ENCODE measurements around the gene SGCG.
A peak's percentile ranks its signal among the peaks of the same experiment; 100 is the strongest.
"Not testable (repeated sequence)": the region's sequence is repeated elsewhere in the genome, so short reads cannot be mapped to it uniquely, and the experiment has no call there.

The SGCG gene

DNA sequence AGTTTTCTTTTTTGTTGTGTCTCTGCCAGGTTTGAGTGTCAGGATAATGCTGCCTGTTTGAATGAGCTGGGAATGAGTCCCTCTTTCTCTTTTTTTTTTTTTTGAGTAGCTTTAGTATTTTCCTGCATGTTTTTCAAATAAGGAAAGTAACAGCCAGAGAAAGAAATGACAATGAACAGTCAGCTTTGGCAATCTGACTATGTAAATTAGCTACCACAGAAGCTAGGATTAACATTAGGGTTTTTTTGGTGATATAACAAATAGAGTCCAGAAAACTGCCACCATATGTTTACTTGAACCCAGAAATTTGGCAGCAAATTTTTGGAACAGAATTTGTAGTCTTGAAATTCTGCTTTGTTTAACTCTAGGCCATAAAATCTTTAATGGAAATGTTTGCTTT, 50.5 kb downstream of the SGCG start:
- DNase-seq: no peak

DNA sequence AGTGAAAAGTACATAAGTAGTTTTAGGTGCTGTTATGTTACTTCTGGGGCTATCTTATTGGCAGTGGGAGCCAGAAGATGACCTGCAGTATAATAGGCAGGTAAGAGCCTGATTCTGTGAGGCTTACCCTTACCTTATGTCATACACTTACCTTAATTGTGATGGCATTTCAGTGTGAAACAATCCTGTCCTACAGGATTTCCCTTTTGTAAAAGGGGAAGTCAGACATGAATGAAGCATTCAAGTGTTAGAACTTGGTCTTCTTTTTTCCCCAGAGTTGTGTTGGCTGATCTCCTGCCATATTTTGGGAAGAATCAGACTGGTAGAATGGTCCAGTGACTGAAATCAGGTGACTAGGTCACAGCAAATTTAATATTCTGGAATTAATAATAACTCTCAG, 55.2 kb downstream of the SGCG start:
- no peak for DNase-seq

- DNase-seq: no peak
These were observed 62.3 kb downstream of the SGCG start for GRCh38 chr13:23243066-23243465.

DNA sequence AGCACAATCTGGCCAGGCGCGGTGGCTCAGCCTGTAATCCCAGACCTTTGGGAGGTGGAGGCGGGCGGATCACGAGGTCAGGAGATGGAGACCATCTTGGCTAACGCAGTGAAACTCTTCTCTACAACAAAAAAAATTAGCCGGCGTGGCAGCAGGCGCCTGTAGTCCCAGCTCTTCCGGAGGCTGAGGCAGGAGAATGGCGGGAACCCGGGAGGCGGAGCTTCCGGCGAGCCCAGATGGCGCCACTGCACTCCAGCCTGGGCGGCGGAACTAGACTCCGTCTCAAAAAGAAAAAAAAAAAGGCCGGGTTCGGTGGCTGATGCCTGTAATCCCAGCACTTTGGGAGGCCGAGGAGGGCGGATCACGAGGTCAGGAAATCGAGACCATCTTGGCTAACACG, 67.6 kb downstream of the SGCG start:
- DNase-seq: not testable (repeated sequence)

- no peak for DNase-seq
These were observed 73.7 kb downstream of the SGCG start for GRCh38 chr13:23254506-23254905.

DNA sequence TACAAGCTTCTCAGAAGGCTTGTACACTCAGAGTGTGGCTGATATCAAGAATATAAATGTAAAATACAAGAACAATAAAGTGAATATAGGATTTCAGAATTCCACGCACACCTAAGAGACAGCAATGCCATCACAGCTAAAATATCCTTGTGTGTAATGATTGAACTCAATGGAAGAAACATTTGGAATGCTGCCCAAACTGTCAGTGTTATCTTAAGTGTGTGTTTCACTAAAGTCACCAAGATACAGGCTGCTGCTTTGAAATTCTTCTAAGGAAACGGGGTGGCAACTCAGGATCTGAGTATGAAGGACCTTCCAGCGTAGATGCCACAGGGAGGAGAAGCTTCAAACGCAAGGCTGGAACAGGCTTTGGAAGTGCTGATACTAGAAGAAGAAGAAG, 86.8 kb downstream of the SGCG start:
- DNase-seq: no peak

- no peak for DNase-seq
These were observed 87.7 kb downstream of the SGCG start for GRCh38 chr13:23268441-23268840.

GRCh38 chr13:23271331-23271730, 90.6 kb downstream of the SGCG start:
- DNase-seq: no peak

- no peak for DNase-seq
These were observed 92.7 kb downstream of the SGCG start for GRCh38 chr13:23273498-23273897.

DNA sequence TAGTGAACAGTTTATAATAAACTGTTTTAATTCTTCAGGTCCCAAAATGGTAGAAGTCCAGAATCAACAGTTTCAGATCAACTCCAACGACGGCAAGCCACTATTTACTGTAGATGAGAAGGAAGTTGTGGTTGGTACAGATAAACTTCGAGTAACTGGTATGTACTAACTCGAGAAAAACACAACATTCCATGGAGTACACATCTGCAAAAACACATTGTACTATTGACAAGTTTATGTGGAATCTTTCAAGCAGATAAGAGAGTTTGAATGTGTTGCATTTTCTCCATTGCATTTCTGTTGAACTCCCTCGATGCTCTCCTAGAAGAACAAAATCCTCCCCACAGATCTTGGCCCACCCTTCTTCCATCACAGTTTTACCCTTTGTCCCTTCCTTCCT, 98.5 kb downstream of the SGCG start:
- DNase-seq: no peak

DNA sequence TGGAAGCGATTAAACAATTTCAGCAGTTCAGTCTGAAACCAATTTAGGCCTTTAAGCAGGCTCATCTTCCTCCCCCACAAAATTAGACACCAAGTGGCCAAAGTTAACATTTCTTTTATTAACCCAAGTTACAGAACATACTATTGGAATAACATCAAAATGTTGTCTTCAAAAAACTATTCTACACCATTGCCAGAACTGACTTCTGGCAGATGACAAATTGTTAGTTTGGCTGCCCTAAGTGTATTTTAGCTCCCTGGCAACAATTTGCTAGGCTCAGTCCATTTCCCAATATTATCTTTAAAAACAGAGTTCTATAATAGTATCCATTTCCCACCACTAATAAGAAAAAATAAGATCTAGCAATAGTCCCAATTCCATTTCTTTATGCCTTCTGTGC, 107.8 kb downstream of the SGCG start:
- no peak for DNase-seq

- DNase-seq: no peak
These were observed 108.2 kb downstream of the SGCG start for GRCh38 chr13:23288995-23289394.

- peak; percentile 79 for DNase-seq
These were observed 109.2 kb downstream of the SGCG start for GRCh38 chr13:23289917-23290357.

DNA sequence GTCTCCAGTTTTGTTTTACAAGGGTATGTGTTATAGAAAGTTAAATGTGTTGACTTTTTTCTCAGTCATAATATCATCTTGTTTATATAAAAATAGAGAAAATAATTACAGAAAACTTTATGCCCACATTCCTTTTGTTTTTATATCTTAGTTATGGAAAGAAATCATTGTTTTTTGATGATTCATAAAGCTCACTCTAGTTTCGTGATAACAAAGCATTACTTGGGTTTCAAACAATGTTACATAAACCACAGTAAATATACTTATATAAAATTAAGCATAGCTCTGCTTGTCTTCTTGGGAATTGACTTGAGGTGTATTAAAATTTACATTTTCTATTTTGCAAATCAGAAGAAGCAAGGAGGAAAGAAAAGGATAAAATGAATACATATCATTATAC, 111.8 kb downstream of the SGCG start:
- no peak for DNase-seq

DNA sequence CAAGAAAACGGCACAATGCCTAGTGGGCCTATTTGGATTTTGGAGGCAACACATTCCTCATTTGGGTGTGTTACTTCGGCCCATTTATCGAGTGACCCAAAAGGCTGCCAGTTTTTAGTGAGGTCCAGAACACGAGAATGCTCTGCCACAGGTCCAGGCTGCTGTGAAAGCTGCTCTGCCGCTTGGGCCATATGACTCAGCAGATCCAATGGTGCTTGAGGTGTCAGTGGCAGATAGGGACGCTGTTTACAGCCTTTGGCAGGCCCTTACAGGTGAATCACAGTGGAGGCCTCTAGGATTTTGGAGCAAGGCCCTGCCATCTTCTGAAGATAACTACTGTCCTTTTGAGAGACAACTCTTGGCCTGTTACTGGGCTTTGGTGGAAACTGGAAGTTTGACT, 134.1 kb downstream of the SGCG start:
- not testable (repeated sequence) for DNase-seq

DNA sequence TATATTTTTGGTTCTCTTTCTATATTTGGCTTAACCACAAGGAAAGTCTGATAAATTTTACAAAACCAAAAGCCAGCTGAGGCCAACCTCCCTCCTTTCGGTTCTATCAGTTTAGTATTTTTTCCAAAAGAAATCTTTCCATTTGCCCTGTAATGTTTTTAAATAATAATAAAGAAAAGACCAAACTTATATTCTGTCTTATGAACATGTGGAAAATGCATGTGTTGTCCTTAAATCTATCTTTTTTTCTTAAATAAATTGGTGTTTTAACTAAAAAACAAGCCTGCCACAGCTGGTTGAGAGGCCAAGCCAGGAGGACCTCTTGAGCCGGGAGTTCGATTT, 139.1 kb downstream of the SGCG start:
- DNase-seq: no peak

DNA sequence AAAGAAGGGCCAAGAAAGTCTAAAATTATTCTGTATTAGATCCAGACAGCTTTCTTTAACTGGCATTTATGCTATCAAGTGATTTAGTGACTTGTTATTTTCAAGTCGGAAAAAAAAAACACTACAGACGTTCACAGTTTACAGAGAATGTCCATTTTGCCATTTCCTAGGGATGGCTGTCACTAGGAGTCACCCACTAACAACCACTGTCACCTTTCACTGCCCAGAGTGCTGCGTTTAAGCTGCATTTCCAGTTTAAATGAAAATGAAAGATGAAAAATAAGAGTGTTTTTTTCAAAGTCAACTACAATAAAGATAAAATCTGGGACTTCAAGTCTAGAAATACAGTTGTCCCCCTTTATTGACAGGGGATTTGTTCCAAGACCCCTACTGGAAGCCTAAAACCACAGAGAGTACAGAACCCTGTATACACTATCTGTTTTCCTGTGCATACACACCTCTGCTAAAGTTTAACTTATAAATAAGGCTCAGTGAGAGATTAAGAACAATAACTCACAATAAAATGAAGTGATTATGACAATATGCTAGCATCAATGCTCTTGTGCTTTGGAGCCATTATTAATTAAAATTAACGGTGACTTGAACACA, 140.3 kb downstream of the SGCG start:
- DNase-seq: no peak

DNA sequence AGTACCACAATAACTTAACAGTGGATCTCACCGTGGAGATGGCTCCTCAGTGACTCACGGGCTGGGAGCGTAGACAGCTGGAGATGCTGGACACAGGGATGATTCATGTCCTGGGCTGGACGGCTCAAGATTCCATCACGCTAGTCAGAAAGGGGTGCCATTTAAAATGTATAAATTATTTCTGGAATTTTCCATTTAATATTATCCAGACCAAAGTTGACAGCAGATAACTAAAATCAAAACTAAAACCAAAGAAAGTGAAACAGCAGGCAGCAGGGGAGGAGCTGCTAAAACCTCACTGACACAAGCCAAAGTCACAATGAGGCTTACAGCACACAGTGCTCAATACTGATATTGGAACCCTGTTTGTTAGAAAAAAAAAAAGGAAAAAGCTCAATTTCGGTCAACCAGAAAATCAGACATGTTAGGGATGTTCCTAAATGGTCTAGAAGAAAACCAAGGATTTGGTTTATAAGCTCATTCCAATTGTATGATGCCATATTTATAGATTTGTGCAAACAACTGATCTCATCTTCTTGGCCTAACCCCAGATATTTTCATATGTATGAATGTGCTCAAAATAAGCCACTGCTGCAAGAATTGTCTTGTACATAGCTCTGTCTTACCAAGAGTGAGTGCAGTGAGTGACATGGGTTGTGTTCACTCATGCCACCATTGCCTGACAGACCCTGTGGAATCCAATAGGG, 140.9 kb downstream of the SGCG start:
- DNase-seq: peak; percentile 84

DNA sequence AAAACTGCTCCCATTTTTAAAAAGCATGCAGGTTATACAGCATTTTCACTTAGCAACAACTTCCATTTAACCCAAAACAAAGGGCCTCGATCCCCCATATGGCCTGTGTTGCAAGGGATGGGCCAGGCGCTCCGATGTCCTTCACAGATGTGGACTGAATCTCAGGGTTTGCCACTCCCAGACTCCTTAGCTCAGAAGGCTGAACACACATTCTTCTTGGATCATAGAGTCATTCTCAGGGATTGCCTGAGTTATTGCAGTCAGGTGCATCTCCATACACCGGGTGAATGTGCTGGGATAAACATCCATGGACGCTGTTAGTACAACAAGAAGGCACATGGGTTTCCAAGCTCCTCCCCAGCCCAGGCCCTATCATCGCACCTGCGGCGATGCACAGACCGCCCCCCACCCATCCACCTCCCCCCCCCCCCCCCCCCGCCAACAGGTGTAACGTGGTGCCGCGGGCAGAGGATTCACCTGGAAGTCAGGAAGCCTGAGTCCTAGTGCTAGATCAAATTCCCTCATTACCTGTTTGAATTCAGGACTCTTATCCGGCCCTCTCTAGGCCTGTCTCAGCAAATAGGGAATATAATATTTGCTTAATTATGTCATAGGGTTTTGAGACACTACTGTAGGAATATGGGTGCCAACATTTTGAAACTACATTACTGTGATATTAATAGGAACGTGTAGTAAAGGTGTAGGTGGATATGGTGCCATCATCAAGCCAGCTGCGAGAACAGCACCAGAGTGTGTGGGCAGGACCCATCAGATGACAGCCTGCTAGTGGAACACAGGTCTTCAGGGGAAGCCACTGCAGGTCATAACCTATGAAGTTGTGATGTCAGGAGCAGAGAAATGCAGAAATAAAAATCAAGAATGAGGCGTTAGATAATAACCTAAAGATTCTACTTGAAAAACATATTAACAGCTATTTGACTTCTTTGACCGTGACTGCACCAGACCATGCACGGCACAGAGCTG, 141.9 kb downstream of the SGCG start:
- no peak for DNase-seq

DNA sequence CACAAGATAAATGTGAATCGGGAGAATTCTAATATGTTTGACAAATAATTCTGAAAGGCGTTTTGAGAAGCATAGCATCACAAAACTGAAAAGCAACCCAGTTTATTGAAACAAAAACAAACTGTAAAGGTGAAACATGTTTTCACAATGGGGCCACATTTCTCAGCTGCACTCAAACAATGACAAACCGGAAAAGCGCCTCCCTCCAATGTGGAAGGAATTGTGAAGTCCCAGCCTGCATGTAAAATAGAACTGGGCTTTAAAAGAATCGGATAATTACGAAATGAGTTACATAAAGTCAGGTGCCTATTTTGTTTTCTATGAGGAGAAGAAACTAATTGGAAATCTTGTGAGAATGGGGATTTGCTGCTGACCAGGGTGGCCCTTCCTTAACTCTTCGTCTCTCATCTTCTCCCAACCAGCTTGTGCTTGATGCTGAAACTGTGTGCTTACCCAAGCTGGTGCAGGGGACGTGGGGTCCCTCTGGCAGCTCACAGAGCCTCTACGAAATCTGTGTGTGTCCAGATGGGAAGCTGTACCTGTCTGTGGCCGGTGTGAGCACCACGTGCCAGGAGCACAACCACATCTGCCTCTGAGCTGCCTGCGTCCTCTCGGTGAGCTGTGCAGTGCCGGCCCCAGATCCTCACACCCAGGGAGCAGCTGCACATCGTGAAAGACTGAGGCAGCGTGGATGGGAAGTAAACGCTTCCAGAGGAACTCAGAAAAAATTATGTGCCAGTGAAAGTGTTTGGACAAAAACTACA, 143.3 kb downstream of the SGCG start:
- no peak for DNase-seq

DNA sequence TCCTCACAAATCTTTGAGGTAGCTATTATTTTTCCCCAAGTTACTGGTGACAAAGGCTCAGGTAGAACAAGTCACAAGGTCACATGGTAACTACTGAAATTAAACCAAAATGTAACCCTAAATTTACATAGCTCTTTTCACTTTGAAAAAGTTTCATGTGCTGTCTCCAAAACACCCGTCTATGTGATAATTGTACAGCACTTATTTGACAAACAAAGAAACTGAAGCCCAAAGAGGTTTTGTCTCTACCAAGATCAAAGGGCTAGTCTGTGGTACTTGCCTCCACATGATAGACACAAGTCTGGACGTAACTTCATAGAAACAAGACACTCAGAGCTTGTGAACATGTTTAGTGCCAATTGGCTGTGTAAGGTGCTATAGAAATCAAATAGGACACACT, 144.4 kb downstream of the SGCG start:
- DNase-seq: no peak

GRCh38 chr13:23330356-23330755, 149.6 kb downstream of the SGCG start:
- DNase-seq: no peak

GRCh38 chr13:23339225-23339624, 158.4 kb downstream of the SGCG start:
- DNase-seq: no peak

Measured in NCI-H226 (cell line).